CD14-positive monocyte (primary cell): ENCODE measurements around the gene AMPD3. TPM values are rescaled to one million over a fixed set of nuclear protein-coding genes. Genes with fewer than 3 reads are reported as not detected.
A peak's percentile ranks its signal among the peaks of the same experiment; 100 is the strongest.

Experiments used
- DNase-seq, 3 donors: peaks; one replicate each; pipeline ENCODE4 v3.0.0-alpha.2; 2011 to 2022
- H2AFZ ChIP-seq: 2 replicates; pipeline ENCODE4 v1.6.0; 2012; ENCODE audit warnings: mild to moderate bottlenecking, low read depth, low read length, inconsistent platforms; ENCODE audit not compliant: insufficient read depth, poor library complexity, severe bottlenecking
- H3K27ac ChIP-seq, 2 donors: 1 replicate in 1 of 2; 2 replicates in 1 of 2; pipeline ENCODE4 v1.5.1; 2012 to 2013; ENCODE audit warnings: low read length in 2 of 2, control low read depth in 1 of 2, inconsistent platforms in 1 of 2, low read depth in 1 of 2, mild to moderate bottlenecking in 1 of 2
- H3K27me3 ChIP-seq, 2 donors: one replicate each; pipeline versions ENCODE4 v1.6.0 to v1.6.1; 2011 to 2013; ENCODE audit warnings: low read length in 2 of 2; ENCODE audit not compliant: control insufficient read depth in 2 of 2, insufficient read depth in 2 of 2
- H3K36me3 ChIP-seq, 2 donors: replicated peaks in 1 of 2; 1 replicate in 1 of 2; 2 replicates in 1 of 2; pipeline versions ENCODE4 v1.5.1 to v1.6.1; 2012 to 2013; ENCODE audit warnings: low read length in 2 of 2, control low read depth in 1 of 2, inconsistent platforms in 1 of 2, mild to moderate bottlenecking in 1 of 2; ENCODE audit not compliant: insufficient read depth in 2 of 2, control insufficient read depth in 1 of 2
- H3K4me1 ChIP-seq, 2 donors: 1 replicate in 1 of 2; 2 replicates in 1 of 2; pipeline versions ENCODE4 v1.5.1 to v1.6.1; 2012 to 2013; ENCODE audit warnings: low read length in 2 of 2, control low read depth in 1 of 2, inconsistent platforms in 1 of 2, mild to moderate bottlenecking in 1 of 2, moderate library complexity in 1 of 2; ENCODE audit not compliant: insufficient read depth in 2 of 2, control insufficient read depth in 1 of 2
- H3K4me2 ChIP-seq: replicated peaks from 2 replicates; pipeline ENCODE3; 2012; ENCODE audit warnings: low read length, moderate library complexity, mild to moderate bottlenecking; ENCODE audit not compliant: poor library complexity, severe bottlenecking; ENCODE audit errors: extremely low read depth
- H3K4me3 ChIP-seq, 3 experiments: fragments of 200-600 bp in 1 of 3; sonication (generic) in 1 of 3; replicated peaks in 1 of 3; 1 replicate in 2 of 3; 2 replicates in 1 of 3; pipeline ENCODE4 v1.5.1; 2011 to 2013; ENCODE audit warnings: low read length in 3 of 3, mild to moderate bottlenecking in 3 of 3, control low read depth in 2 of 3, low read depth in 2 of 3, inconsistent platforms in 1 of 3, moderate library complexity in 1 of 3
- H3K79me2 ChIP-seq: 2 replicates; pipeline ENCODE4 v1.6.0; 2012; ENCODE audit warnings: mild to moderate bottlenecking, control low read depth, inconsistent platforms, low read length, moderate library complexity; ENCODE audit not compliant: insufficient read depth
- H3K9ac ChIP-seq: 2 replicates; pipeline ENCODE4 v1.6.0; 2017; ENCODE audit warnings: low read length, mild to moderate bottlenecking; ENCODE audit not compliant: insufficient read depth, poor library complexity, severe bottlenecking
- H3K9me3 ChIP-seq, 2 donors: replicated peaks in 1 of 2; 1 replicate in 1 of 2; 2 replicates in 1 of 2; pipeline versions ENCODE4 v1.5.1 to v1.6.1; 2012 to 2013; ENCODE audit warnings: low read length in 2 of 2, control low read depth in 1 of 2; ENCODE audit not compliant: control insufficient read depth in 1 of 2, insufficient read depth in 1 of 2
- H4K20me1 ChIP-seq: 2 replicates; pipeline ENCODE4 v1.6.0; 2012; ENCODE audit warnings: mild to moderate bottlenecking, low read length, control low read depth, moderate library complexity; ENCODE audit not compliant: insufficient read depth
- H3K27ac Mint-ChIP-seq, 7 donors: one replicate each; pipeline ENCODE4 v1.8.0; 2020; ENCODE audit warnings: mild to moderate bottlenecking in 7 of 7, mixed read lengths in 7 of 7, moderate library complexity in 6 of 7, inconsistent platforms in 2 of 7
- H3K27me3 Mint-ChIP-seq, 3 donors: one replicate each; pipeline ENCODE4 v1.8.0; 2021 to 2022; ENCODE audit warnings: low read depth in 3 of 3, mild to moderate bottlenecking in 3 of 3, mixed read lengths in 3 of 3, moderate library complexity in 3 of 3, inconsistent platforms in 1 of 3
- H3K36me3 Mint-ChIP-seq, 2 donors: one replicate each; pipeline ENCODE4 v1.8.0; 2020; ENCODE audit warnings: mixed read lengths in 2 of 2, inconsistent platforms in 1 of 2, mild to moderate bottlenecking in 1 of 2
- H3K4me1 Mint-ChIP-seq: one replicate; pipeline ENCODE4 v1.8.0; 2020; ENCODE audit warnings: mild to moderate bottlenecking, mixed read lengths
- H3K4me3 Mint-ChIP-seq, 2 donors: one replicate each; pipeline ENCODE4 v1.8.0; 2020; ENCODE audit warnings: mild to moderate bottlenecking in 2 of 2, mixed read lengths in 2 of 2, moderate library complexity in 1 of 2
- H3K9me3 Mint-ChIP-seq, 7 donors: one replicate each; pipeline ENCODE4 v1.8.0; 2020 to 2022; ENCODE audit warnings: mixed read lengths in 7 of 7, mild to moderate bottlenecking in 6 of 7, moderate library complexity in 6 of 7, inconsistent platforms in 2 of 7
- CTCF ChIP-seq: fragments of 200-600 bp; IDR thresholded peaks from one replicate; pipeline ENCODE4 v1.8.0; 2022; ENCODE audit warnings: antibody characterized with exemption, mild to moderate bottlenecking
- WGBS: methylation state at CpG from one replicate; pipeline ENCODE4 v1.1.5; 2013; ENCODE audit warnings: missing lambda C conversion rate; ENCODE audit not compliant: insufficient coverage; 5-methylcytosine and 5-hydroxymethylcytosine counted together
- intact Hi-C, 2 donors: fragments of 100-400 bp; cut with micrococcal nuclease; formaldehyde crosslinking; loops; one replicate each; pipeline versions ENCODE4 v1.15.0 to v1.15.1; 2023
- polyA plus RNA-seq, 3 donors: library from polyadenylated mRNA; depleted of rRNA in 1 of 3; unstranded in 2 of 3; stranded (reverse) in 1 of 3; fragments of 300-500 nt in 2 of 3; fragments of >200 nt in 1 of 3; fragmentation: Illumina TruSeq in 2 of 3; gene quantifications; 1 replicate in 2 of 3; 2 replicates in 1 of 3; pipeline ENCODE4 v1.2.3, GENCODE V29; 2012 to 2021

The AMPD3 gene
- polyA plus RNA-seq, 3 donors, result 10.5 to 24.3 (median 14.3) TPM

GRCh38 chr11:10444725-10445315, 10.2 kb upstream of the AMPD3 start:
- Mint-ChIP-seq H3K27ac (peak overlapping the region in 5 of 7 donors; percentile 15 to 79 (median 57)), H3K4me1 (peaks cover 28% of the 10 kb centered on the region), H3K27me3 (peaks cover 0 to 7% (median 4%) of the 10 kb centered on the region in 3 donors), H3K4me3 (no peak overlapping the region), H3K9me3 (peaks cover 0 to 4% (median 1%) of the 10 kb centered on the region in 7 donors), H3K36me3 (peaks cover 2 to 8% of the 10 kb centered on the region in 2 donors)
- Histone ChIP-seq H3K79me2 (no peaks in the 10 kb centered on the region), H3K27me3 (no peaks in the 10 kb centered on the region), H3K4me2 (no peak overlapping the region), H3K9ac (peak overlapping the region; percentile 4), H3K27ac (peak overlapping the region; percentile 30 to 39), H3K36me3 (no peaks in the 10 kb centered on the region), H3K9me3 (no peaks in the 10 kb centered on the region), H3K4me1 (peaks cover 11 to 19% of the 10 kb centered on the region in 2 donors), H4K20me1 (no peaks in the 10 kb centered on the region), H2AFZ (peak overlapping the region; percentile 20), H3K4me3 (no peak overlapping the region)
- TF ChIP-seq CTCF, result no peak
- WGBS, result 56% methylated on average over 4 of the region's 4 CpGs
- peak; percentile 38 to 78 (median 51) for DNase-seq
- intact Hi-C loops, result no loop called here

- Mint-ChIP-seq H3K27ac (no peak overlapping the region), H3K4me1 (peaks cover 40% of the 10 kb centered on the region), H3K9me3 (peaks cover 0 to 2% (median 0%) of the 10 kb centered on the region in 7 donors)
Observed at GRCh38 chr11:10447445-10447844, 7.6 kb upstream of the AMPD3 start.

More at GRCh38 chr11:10447445-10447844, 7.6 kb upstream of the AMPD3 start:
- no peaks in the 10 kb centered on the region for H4K20me1 ChIP-seq
- H3K4me2 ChIP-seq, result no peak overlapping the region
- no CpG with 5 or more reads among the region's 2 CpGs for WGBS
- H3K36me3 ChIP-seq, result no peaks in the 10 kb centered on the region
- peaks cover 22% of the 10 kb centered on the region for H3K79me2 ChIP-seq
- H3K9me3 ChIP-seq, result no peaks in the 10 kb centered on the region
- intact Hi-C loops, result no loop called here
- H3K27me3 ChIP-seq, result no peaks in the 10 kb centered on the region
- Mint-ChIP-seq H3K36me3 (peaks cover 0 to 2% of the 10 kb centered on the region in 2 donors), H3K27me3 (peaks cover 0 to 9% (median 8%) of the 10 kb centered on the region in 3 donors), H3K4me3 (no peak overlapping the region)
- H3K9ac ChIP-seq, result no peak overlapping the region
- no peak overlapping the region for H3K27ac ChIP-seq
- H3K4me1 ChIP-seq, result peaks cover 34 to 36% of the 10 kb centered on the region in 2 donors
- no peak overlapping the region for H2AFZ ChIP-seq
- H3K4me3 ChIP-seq, result no peak overlapping the region
- no peak for TF ChIP-seq CTCF
- no peak for DNase-seq
